Osteocyte (in vitro differentiated cells): ENCODE measurements around the gene MRPS16. TPM values are rescaled to one million over a fixed set of nuclear protein-coding genes. Genes with fewer than 3 reads are reported as not detected.

Source experiments
- DNase-seq: peaks from one replicate; pipeline ENCODE4 v3.0.0; 2021; ENCODE audit warnings: mixed read lengths; ENCODE audit not compliant: unreplicated experiment; ENCODE audit errors: extremely low spot score
- H3K27ac Mint-ChIP-seq: one replicate; pipeline ENCODE4 v1.8.0; 2021; ENCODE audit warnings: mild to moderate bottlenecking, mixed read lengths; ENCODE audit not compliant: unreplicated experiment
- H3K27me3 Mint-ChIP-seq: one replicate; pipeline ENCODE4 v1.8.0; 2021; ENCODE audit warnings: mixed read lengths; ENCODE audit not compliant: unreplicated experiment
- H3K36me3 Mint-ChIP-seq: one replicate; pipeline ENCODE4 v1.8.0; 2021; ENCODE audit warnings: mixed read lengths; ENCODE audit not compliant: unreplicated experiment
- H3K4me1 Mint-ChIP-seq: one replicate; pipeline ENCODE4 v1.8.0; 2021; ENCODE audit warnings: mixed read lengths; ENCODE audit not compliant: unreplicated experiment
- H3K4me3 Mint-ChIP-seq: one replicate; pipeline ENCODE4 v1.8.0; 2021; ENCODE audit warnings: mild to moderate bottlenecking, moderate library complexity, mixed read lengths; ENCODE audit not compliant: unreplicated experiment
- H3K9me3 Mint-ChIP-seq: one replicate; pipeline ENCODE4 v1.8.0; 2021; ENCODE audit warnings: mixed read lengths; ENCODE audit not compliant: unreplicated experiment
- long read RNA-seq: library from polyadenylated mRNA; unstranded; transcript quantifications from one replicate; pipeline ENCODE4 v2.0.0, GENCODE V29; 2021
- total RNA-seq: library from RNA; stranded (reverse); gene quantifications from 2 replicates; pipeline ENCODE4 v1.2.1, GENCODE V29; 2021
- TF ChIP-seq, protein P1 (sequence below): fragments of 200-600 bp; sonication (generic); IDR thresholded peaks from 2 replicates; pipeline ENCODE4 v1.5.0; 2021; ENCODE audit warnings: antibody characterized with exemption, mild to moderate bottlenecking, moderate library complexity

Gene MRPS16
- 63.5 and 78.6 TPM in 2 replicates for total RNA-seq
- long read RNA-seq, transcript MRPS16-202 (3 exons, 2,634 nt): major isoform, 28 of 36 reads
- long read RNA-seq, partial matches to known transcripts: 0 of 36 reads
- long read RNA-seq, other reads (novel, unspliced or antisense): 4 of 36 reads

DNA sequence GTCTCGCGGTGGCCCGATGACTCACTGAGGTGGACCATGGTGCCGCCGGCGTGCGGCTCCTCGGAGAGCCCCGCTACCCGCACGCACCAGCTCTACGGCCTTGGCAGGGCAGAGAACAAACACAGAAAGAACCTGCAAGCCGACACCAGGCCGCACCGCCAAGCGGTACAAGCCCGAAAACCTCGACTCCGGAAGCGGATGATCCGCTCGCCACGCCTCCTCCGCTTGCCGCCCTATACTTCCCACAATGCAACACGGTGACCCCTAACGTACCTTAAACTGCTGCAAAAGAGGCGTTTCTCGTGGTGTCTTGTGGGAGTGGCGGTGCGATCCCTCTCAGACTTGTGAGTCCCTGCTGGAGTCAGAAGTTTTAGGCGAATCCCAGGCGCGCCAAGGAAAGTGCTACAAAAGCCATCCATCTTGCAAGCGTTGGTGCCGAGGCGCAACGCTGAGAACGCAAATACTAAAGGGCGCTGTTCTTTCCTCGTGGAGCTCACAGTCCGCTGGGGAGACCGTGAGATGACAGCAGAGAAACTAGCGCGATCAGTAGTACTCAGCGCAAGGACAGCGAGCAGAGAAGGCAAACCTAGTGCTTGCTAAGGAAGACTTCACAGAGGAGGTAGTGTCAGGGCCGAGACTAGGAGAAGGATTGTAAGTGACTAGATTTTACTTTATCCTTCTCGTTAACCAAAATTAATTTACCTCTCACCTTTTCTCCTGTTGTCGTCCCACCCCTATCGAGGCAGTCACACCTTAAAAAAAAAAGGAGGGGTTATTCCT lies at the start of gene MRPS16:
MRPS16 (minus strand) TSS at position 200 of the 780 bp plus-strand sequence; CDS start at position 38, 162 bp downstream.
- TF ChIP-seq, protein P1, sequence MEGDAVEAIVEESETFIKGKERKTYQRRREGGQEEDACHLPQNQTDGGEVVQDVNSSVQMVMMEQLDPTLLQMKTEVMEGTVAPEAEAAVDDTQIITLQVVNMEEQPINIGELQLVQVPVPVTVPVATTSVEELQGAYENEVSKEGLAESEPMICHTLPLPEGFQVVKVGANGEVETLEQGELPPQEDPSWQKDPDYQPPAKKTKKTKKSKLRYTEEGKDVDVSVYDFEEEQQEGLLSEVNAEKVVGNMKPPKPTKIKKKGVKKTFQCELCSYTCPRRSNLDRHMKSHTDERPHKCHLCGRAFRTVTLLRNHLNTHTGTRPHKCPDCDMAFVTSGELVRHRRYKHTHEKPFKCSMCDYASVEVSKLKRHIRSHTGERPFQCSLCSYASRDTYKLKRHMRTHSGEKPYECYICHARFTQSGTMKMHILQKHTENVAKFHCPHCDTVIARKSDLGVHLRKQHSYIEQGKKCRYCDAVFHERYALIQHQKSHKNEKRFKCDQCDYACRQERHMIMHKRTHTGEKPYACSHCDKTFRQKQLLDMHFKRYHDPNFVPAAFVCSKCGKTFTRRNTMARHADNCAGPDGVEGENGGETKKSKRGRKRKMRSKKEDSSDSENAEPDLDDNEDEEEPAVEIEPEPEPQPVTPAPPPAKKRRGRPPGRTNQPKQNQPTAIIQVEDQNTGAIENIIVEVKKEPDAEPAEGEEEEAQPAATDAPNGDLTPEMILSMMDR: no peak
- DNase-seq: peak; percentile 95
- peak within 1 kb of the TSS; percentile 95 for H3K27ac Mint-ChIP-seq
- H3K27me3 Mint-ChIP-seq: no peaks in the 10 kb centered on the region
- H3K4me3 Mint-ChIP-seq: peak within 1 kb of the TSS; percentile 95
- no peaks in the 10 kb centered on the region for H3K9me3 Mint-ChIP-seq
- peaks cover 16% of the 10 kb centered on the region for H3K36me3 Mint-ChIP-seq
- H3K4me1 Mint-ChIP-seq: peaks cover 30% of the 10 kb centered on the region

DNA sequence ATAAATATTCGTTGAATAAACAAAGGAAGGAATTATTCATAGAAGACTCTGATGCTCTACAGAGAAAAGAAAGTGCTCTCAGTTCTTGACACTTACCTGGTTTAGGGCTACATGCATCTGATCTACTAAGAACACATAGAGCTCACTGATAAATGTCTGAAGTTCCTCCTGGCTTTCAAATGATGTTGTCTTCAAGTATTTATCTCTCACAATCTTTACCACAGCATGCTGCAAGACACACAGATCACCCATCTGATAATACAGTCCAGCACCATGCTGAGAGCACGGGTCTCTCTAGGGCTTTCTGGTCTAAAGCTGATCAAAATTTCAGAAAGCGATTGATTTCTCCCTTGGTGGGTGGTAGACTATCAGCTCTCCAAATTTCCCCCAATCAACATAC lies 44.5 kb upstream of the MRPS16 start:
- TF ChIP-seq, protein P1: no peak
- no peak for DNase-seq
- H3K4me3 Mint-ChIP-seq: no peak overlapping the region
- H3K4me1 Mint-ChIP-seq: no peaks in the 10 kb centered on the region
- H3K36me3 Mint-ChIP-seq: no peaks in the 10 kb centered on the region
- peaks cover 77% of the 10 kb centered on the region for H3K27me3 Mint-ChIP-seq
- H3K27ac Mint-ChIP-seq: no peak overlapping the region
- no peaks in the 10 kb centered on the region for H3K9me3 Mint-ChIP-seq

DNA sequence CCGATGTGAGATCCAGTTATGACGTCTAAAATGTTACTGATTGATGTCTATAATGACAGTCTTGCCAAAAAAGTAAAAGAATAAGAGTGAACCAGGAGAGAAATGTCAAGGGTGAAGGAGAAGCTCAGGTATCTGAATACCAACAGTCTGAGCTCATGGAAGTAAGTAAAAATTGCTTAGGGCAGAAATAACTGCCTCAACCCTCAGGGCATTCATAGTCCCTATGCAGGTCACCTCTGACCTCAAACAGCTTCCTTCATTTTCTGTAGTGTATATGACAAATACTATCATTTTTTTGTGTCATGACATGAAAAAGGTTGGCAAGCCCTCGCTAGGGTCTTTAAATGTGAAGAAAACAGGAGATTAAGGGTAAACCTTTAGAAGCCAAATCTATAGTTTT lies 41.0 kb upstream of the MRPS16 start:
- no peak for DNase-seq
- peaks cover 7% of the 10 kb centered on the region for H3K9me3 Mint-ChIP-seq
- H3K4me3 Mint-ChIP-seq: no peak overlapping the region
- no peak overlapping the region for H3K27ac Mint-ChIP-seq
- H3K36me3 Mint-ChIP-seq: peaks cover 8% of the 10 kb centered on the region
- TF ChIP-seq, protein P1: no peak
- H3K4me1 Mint-ChIP-seq: no peaks in the 10 kb centered on the region
- peaks cover 69% of the 10 kb centered on the region for H3K27me3 Mint-ChIP-seq

DNA sequence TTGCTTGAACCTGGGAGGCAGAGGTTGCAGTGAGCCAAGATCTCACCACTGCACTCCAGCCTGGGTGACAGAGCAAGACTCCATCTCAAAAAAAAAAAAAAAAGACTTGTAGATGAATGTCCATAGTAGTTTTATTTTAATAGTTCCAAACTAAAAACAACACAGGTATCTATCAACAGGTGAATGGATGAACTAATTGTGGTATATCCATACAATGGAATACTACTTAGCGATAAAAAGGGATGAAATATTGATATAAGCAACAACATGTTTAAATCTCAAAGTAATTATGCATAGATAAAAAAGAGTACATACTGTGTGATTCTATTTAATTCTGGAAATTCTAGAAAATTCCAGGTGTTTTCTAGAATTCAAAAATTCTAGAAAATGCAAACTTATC lies 37.5 kb upstream of the MRPS16 start:
- Mint-ChIP-seq H3K9me3 (peaks cover 7% of the 10 kb centered on the region), H3K36me3 (peaks cover 8% of the 10 kb centered on the region), H3K27ac (no peak overlapping the region), H3K4me3 (no peak overlapping the region), H3K4me1 (no peaks in the 10 kb centered on the region), H3K27me3 (peaks cover 40% of the 10 kb centered on the region)
- TF ChIP-seq, protein P1: no peak
- no peak for DNase-seq

GRCh38 chr10:73287441-73287840 lies 35.0 kb upstream of the MRPS16 start:
- H3K9me3 Mint-ChIP-seq: peaks cover 7% of the 10 kb centered on the region
- H3K36me3 Mint-ChIP-seq: peaks cover 8% of the 10 kb centered on the region
- H3K27me3 Mint-ChIP-seq: peaks cover 23% of the 10 kb centered on the region
- TF ChIP-seq, protein P1: no peak
- H3K4me3 Mint-ChIP-seq: no peak overlapping the region
- H3K27ac Mint-ChIP-seq: no peak overlapping the region
- no peaks in the 10 kb centered on the region for H3K4me1 Mint-ChIP-seq
- no peak for DNase-seq
